ENCODE measurements around the gene SBF2. TPM values are rescaled to one million over a fixed set of nuclear protein-coding genes. Genes with fewer than 3 reads are reported as not detected.

SBF2 gene
- total RNA-seq, 3 donors from 2014 or later (not counting 1 experiment from before 2014, with no cell fraction given), result 25.2 to 26.9 (median 26.3) TPM

DNA sequence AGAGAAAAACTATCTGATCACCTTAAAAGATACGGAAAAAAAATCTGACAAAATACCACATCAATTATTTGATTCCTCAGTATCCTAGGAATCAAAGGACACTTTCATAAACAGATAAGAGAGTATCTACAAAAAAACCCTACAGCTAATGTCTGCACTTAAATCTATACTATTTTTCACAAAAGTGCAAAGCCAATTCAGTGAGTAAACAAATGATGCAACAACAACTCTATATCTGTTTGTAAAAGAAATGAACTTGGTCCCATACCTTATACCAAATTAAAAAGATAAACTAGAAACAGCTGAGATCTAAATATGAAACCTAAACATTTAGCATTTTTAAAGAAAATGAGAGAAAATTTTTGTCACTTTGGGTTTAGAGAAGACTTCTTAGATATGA is 366.3 kb downstream of the SBF2 start:
- H3K27ac Mint-ChIP-seq, result no peak overlapping the region
- no peaks in the 10 kb centered on the region for H3K27me3 Mint-ChIP-seq (ENCODE audit: low read depth in 2 of 2)
- no peaks in the 10 kb centered on the region for H3K36me3 Mint-ChIP-seq
- ATAC-seq, result no peak
- no peaks in the 10 kb centered on the region for H3K4me1 Mint-ChIP-seq
- TF ChIP-seq CTCF (IDR thresholded peaks at IDR 0.05), result no peak
- H3K36me3 ChIP-seq (ENCODE audit: control insufficient read depth, insufficient read depth, low read length), result no peaks in the 10 kb centered on the region
- H3K4me3 ChIP-seq (ENCODE audit: low read length), result no peak overlapping the region
- DNase-seq, result no peak
- no peaks in the 10 kb centered on the region for H3K4me1 ChIP-seq (ENCODE audit: control insufficient read depth, insufficient read depth, low read length)
- H3K27ac ChIP-seq (ENCODE audit: low read length), result no peak overlapping the region
- H3K9me3 ChIP-seq (ENCODE audit: control insufficient read depth, insufficient read depth, low read length), result no peaks in the 10 kb centered on the region
- no peak overlapping the region for H3K4me3 Mint-ChIP-seq
- intact Hi-C loops (cut with micrococcal nuclease), result no loop called here
- WGBS (ENCODE audit: insufficient coverage), result 100% methylated on average over 1 of the region's 1 CpG
- H3K27me3 ChIP-seq (ENCODE audit: control insufficient read depth, insufficient read depth, low read length), result no peaks in the 10 kb centered on the region
- no peaks in the 10 kb centered on the region for H3K9me3 Mint-ChIP-seq

GRCh38 chr11:9923280-9923679 is 370.7 kb downstream of the SBF2 start:
- Mint-ChIP-seq H3K4me3 (no peak overlapping the region), H3K36me3 (no peaks in the 10 kb centered on the region), H3K9me3 (no peaks in the 10 kb centered on the region), H3K27me3 (ENCODE audit: low read depth in 2 of 2) (no peaks in the 10 kb centered on the region), H3K4me1 (no peaks in the 10 kb centered on the region), H3K27ac (no peak overlapping the region)
- intact Hi-C loops (cut with micrococcal nuclease), result no loop called here
- Histone ChIP-seq H3K36me3 (ENCODE audit: control insufficient read depth, insufficient read depth, low read length) (no peaks in the 10 kb centered on the region), H3K27me3 (ENCODE audit: control insufficient read depth, insufficient read depth, low read length) (no peaks in the 10 kb centered on the region), H3K4me1 (ENCODE audit: control insufficient read depth, insufficient read depth, low read length) (no peaks in the 10 kb centered on the region), H3K9me3 (ENCODE audit: control insufficient read depth, insufficient read depth, low read length) (no peaks in the 10 kb centered on the region), H3K4me3 (ENCODE audit: low read length) (no peak overlapping the region), H3K27ac (ENCODE audit: low read length) (no peak overlapping the region)
- 75% methylated on average over 1 of the region's 2 CpGs for WGBS (ENCODE audit: insufficient coverage)
- TF ChIP-seq CTCF (IDR thresholded peaks at IDR 0.05), result no peak
- DNase-seq (no peak), ATAC-seq (no peak)

- DNase-seq (no peak), ATAC-seq (no peak)
- Histone ChIP-seq H3K4me1 (ENCODE audit: control insufficient read depth, insufficient read depth, low read length) (no peaks in the 10 kb centered on the region), H3K9me3 (ENCODE audit: control insufficient read depth, insufficient read depth, low read length) (no peaks in the 10 kb centered on the region), H3K36me3 (ENCODE audit: control insufficient read depth, insufficient read depth, low read length) (no peaks in the 10 kb centered on the region), H3K4me3 (ENCODE audit: low read length) (no peak overlapping the region), H3K27ac (ENCODE audit: low read length) (no peak overlapping the region), H3K27me3 (ENCODE audit: control insufficient read depth, insufficient read depth, low read length) (no peaks in the 10 kb centered on the region)
- Mint-ChIP-seq H3K27me3 (ENCODE audit: low read depth in 2 of 2) (no peaks in the 10 kb centered on the region), H3K4me1 (no peaks in the 10 kb centered on the region), H3K9me3 (no peaks in the 10 kb centered on the region), H3K36me3 (no peaks in the 10 kb centered on the region), H3K4me3 (no peak overlapping the region), H3K27ac (no peak overlapping the region)
- intact Hi-C loops (cut with micrococcal nuclease), result no loop called here
- WGBS (ENCODE audit: insufficient coverage), result 80% methylated on average over 4 of the region's 4 CpGs
- no peak for TF ChIP-seq CTCF (IDR thresholded peaks at IDR 0.05)
Observed at GRCh38 chr11:9922806-9923205, 371.2 kb downstream of the SBF2 start.

DNA sequence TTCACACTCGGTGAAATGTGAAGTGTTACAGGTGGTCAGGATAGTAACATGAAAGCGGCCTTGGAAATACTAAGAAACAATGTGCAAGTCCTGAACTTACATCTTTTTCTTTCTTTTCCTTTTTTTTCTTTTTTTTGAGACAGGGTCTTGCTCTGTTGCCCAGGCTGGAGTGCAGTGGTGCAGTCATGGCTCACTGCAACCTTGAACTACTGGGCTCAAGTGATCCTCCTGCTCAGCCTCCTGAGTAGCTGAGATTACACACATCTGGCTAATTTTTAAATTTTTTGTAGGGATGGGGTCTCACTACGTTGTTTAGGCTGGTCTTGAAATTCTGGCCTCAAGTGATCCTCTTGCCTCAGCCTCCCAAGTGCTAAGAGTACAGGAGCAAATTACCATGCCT is 377.5 kb downstream of the SBF2 start:
- Mint-ChIP-seq H3K9me3 (no peaks in the 10 kb centered on the region), H3K36me3 (no peaks in the 10 kb centered on the region), H3K4me3 (no peak overlapping the region), H3K27me3 (ENCODE audit: low read depth in 2 of 2) (no peaks in the 10 kb centered on the region), H3K27ac (no peak overlapping the region), H3K4me1 (no peaks in the 10 kb centered on the region)
- no peak for TF ChIP-seq CTCF (IDR thresholded peaks at IDR 0.05)
- Histone ChIP-seq H3K9me3 (ENCODE audit: control insufficient read depth, insufficient read depth, low read length) (no peaks in the 10 kb centered on the region), H3K36me3 (ENCODE audit: control insufficient read depth, insufficient read depth, low read length) (no peaks in the 10 kb centered on the region), H3K27ac (ENCODE audit: low read length) (no peak overlapping the region), H3K27me3 (ENCODE audit: control insufficient read depth, insufficient read depth, low read length) (no peaks in the 10 kb centered on the region), H3K4me3 (ENCODE audit: low read length) (no peak overlapping the region), H3K4me1 (ENCODE audit: control insufficient read depth, insufficient read depth, low read length) (no peaks in the 10 kb centered on the region)
- intact Hi-C loops (cut with micrococcal nuclease), result no loop called here
- DNase-seq (no peak), ATAC-seq (no peak)
- WGBS (ENCODE audit: insufficient coverage), result 84% methylated on average over 2 of the region's 3 CpGs

All from natural killer cell (primary cell).